Astrocyte of the spinal cord (primary cell): ENCODE measurements around the gene TBCD.
A peak's percentile ranks its signal among the peaks of the same experiment; 100 is the strongest.

Experiments
- DNase-seq: peaks from one replicate; pipeline ENCODE4 v3.0.0; 2011; ENCODE audit warnings: low read depth, low spot score
- H3K4me3 ChIP-seq: 2 replicates; pipeline ENCODE4 v1.5.1; 2011; ENCODE audit warnings: low read depth, mild to moderate bottlenecking, low read length, moderate library complexity
- CTCF ChIP-seq: IDR thresholded peaks from 2 replicates; pipeline ENCODE4 v1.5.1; 2012; ENCODE audit warnings: low read depth, mild to moderate bottlenecking, low read length, inconsistent platforms
- in situ Hi-C: cut with HindIII; loops from 2 replicates; pipeline ENCODE4 v1.10.0; 2017; ENCODE audit warnings: low sequenced_read_pairs

The TBCD gene

GRCh38 chr17:82709024-82709675, 42.7 kb upstream of the TBCD start:
- no peak overlapping the region for H3K4me3 ChIP-seq
- no peak for DNase-seq
- TF ChIP-seq CTCF, result no peak
- in situ Hi-C loops, result no loop called here

- DNase-seq, result no peak
- in situ Hi-C loops, result no loop called here
- no peak for TF ChIP-seq CTCF
- no peak overlapping the region for H3K4me3 ChIP-seq
Measured at GRCh38 chr17:82709676-82710498, 42.0 kb upstream of the TBCD start.

GRCh38 chr17:82710499-82711232, 41.2 kb upstream of the TBCD start:
- H3K4me3 ChIP-seq, result no peak overlapping the region
- in situ Hi-C loops, result no loop called here
- TF ChIP-seq CTCF, result no peak
- DNase-seq, result no peak

GRCh38 chr17:82713071-82713723, 38.7 kb upstream of the TBCD start:
- in situ Hi-C loops, result no loop called here
- TF ChIP-seq CTCF, result no peak
- no peak overlapping the region for H3K4me3 ChIP-seq
- DNase-seq, result no peak

GRCh38 chr17:82716203-82717010, 35.5 kb upstream of the TBCD start, which contains the start of gene FN3KRP:
Gene FN3KRP (plus strand): TSS chr17:82716706. CDS start chr17:82716756, 50 bp downstream.
- no peak for TF ChIP-seq CTCF
- peak; percentile 96 for DNase-seq
- in situ Hi-C loops, result no loop called here
- peak within 1 kb of the TSS; percentile 78 for H3K4me3 ChIP-seq
